Activated CD8-positive, alpha-beta memory T cell treated with anti-CD3 and anti-CD28 coated beads for 36 hours (primary cell): ENCODE measurements around the gene CEND1. TPM values are rescaled to one million over a fixed set of nuclear protein-coding genes. Genes with fewer than 3 reads are reported as not detected.

Experiments used
- CTCF ChIA-PET: fragments of 350-600 bp; sonication (Branson Sonifier 250); formaldehyde crosslinking; loops from one replicate; lab custom pipeline; 2021; ENCODE audit warnings: antibody characterized with exemption; lab: Charles Lee
- POLR2A ChIA-PET: fragments of 350-600 bp; sonication (Branson Sonifier 250); formaldehyde crosslinking; loops from one replicate; lab custom pipeline; 2021; ENCODE audit warnings: antibody characterized with exemption; lab: Charles Lee
- total RNA-seq, 2 experiments: library from RNA; stranded (reverse); gene quantifications; one replicate each; pipeline ENCODE4 v1.2.3, GENCODE V29; 2021

Gene CEND1
- 1 to 10 TPM; 1.3 to 1.4 TPM for total RNA-seq

DNA sequence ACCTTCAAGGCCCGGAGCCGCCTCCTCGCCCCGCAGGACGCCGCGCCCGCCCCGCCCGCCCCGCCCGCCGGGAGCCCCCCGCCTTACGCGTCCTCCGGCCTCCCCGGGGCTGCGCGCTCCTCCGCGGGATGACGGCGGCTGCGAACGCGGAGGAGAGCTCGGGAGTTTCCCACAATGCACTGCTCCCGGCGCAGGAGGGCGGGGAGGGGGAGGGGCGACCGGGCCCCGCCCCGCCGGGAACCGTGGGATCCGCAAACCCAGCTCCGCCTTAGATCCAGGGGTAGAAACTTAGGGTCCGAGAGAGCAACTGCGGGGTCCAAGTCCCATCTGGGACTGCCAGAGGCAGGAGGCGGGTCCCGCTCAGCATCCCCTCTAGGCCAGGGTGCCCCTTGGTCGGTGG lies at the start of gene CEND1:
Gene CEND1 (minus strand): TSS at position 148 of the 400 bp plus-strand sequence. CDS start 1,514 bp downstream, outside the sequence.
- CTCF ChIA-PET = no interaction called here
- POLR2A ChIA-PET = interaction anchor here (0.6 to 1.0 kb wide), 3 partner anchors 13 to 26 kb away, joined by 3 to 4 read pairs (median 3); no protein-coding TSS in a partner anchor

DNA sequence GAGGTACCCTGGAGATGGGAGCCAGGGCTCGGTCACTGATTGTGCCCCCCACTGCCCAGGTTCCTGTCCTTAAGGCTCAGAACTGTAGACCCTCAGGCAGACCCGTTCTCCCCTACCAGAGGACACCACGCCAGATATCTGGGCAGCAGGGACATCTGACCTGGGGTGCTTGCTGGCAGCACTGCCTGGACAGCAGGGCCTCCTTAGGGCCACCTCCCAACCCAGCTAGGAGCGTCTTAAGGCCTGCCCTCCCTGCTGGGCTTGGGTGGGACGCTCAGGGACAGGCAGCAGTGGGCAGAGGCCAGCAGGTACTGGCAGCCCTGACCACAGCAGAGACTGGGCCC lies 49.4 kb upstream of the CEND1 start:
- ChIA-PET CTCF (interaction anchor here (1.1 kb wide), 1 partner anchor 9 kb away, joined by 4 read pairs; no protein-coding TSS in a partner anchor), POLR2A (no interaction called here)

DNA sequence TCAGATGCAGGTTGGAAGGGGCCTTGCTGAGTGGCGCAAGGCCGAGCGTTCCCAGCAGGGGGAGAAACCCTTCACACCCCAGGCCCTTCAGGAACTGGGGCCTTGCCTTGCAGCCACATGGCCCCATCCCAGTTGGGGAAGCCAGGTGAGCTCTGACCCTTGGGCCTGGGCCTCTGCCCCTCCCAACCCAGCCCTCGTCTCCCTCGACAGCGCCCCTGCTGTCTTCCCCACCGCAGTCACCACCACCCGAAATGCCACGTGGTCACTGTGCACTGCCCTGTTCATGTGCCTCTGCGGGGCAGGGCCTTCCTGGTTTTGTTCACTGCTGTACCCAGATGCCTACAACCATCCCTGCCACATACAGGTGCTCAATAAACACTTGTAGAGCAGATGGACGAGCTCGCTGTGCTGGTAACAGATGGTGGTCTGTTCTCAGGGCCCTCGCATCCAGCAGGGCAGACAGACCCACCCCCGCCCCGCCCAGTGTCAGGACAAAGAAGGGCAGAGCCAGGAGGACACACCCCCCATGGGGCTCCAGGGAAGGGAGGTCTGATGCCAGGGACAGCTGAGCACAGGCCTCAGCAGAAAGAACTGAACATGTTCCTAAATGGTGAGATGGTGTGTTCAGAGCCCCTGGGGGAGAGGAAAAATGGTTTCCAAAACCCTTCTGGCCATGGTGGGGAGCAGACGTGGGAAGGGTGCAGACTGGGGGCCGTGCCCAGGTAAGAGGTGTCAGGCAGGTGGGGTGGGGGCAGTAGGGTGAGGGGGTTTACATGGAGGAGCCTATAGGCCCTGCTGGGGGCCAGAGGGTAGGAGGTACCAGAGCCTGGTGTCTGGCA lies 48.8 kb upstream of the CEND1 start:
- POLR2A ChIA-PET = no interaction called here

DNA sequence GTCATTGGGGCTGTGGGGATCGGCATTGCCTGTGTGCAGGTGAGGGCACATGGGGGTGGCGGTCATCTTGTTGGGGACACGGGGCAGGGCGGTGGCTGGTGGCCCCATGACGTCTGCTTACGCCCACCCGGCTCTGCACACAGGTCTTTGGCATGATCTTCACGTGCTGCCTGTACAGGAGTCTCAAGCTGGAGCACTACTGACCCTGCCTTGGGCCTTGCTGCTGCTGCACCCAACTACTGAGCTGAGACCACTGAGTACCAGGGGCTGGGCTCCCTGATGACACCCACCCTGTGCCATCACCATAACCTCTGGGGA lies 48.1 kb upstream of the CEND1 start:
- ChIA-PET POLR2A (no interaction called here), CTCF (interaction anchor here (0.7 to 1.3 kb wide), 3 partner anchors 10 to 150 kb away, joined by 3 to 5 read pairs (median 3); partner anchors contain the start of gene CRACR2B)

More for the DNA sequence above, 48.8 kb upstream of the CEND1 start:
- CTCF ChIA-PET = interaction anchor here (0.7 to 1.3 kb wide), 2 partner anchors 11 to 149 kb away, joined by 3 to 5 read pairs; partner anchors contain the start of gene CRACR2B

DNA sequence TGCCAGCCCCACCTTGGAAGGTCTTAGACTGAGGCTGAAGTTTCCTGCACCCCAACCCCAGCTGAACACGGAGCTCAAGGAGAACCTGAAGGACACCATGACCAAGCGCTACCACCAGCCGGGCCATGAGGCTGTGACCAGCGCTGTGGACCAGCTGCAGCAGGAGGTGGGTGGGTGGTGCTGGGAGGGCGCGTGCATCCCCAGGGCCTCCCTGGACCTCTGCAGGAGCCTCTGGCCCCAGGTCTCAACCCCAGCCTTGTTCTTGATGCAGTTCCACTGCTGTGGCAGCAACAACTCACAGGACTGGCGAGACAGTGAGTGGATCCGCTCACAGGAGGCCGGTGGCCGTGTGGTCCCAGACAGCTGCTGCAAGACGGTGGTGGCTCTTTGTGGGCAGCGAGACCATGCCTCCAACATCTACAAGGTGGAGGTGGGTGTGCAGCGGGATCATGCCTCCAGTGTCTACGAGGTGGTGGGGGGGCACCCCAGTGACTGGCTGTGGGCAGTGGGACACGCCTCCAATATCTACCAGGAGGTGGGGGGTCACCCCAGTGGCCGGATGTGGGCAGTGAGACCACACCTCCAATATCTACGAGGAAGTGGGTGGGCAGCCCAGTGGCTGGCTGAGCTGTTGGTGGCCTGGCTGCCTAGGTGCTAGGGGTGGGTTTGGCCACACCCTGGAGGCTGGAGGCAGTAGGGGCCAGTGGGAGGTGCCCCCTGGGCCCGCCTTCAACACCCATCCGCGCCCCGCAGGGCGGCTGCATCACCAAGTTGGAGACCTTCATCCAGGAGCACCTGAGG lies 47.5 kb upstream of the CEND1 start:
- POLR2A ChIA-PET = interaction anchor here (0.6 kb wide), 1 partner anchor 11 kb away, joined by 3 read pairs; no protein-coding TSS in a partner anchor
- CTCF ChIA-PET = interaction anchor here (0.7 to 1.3 kb wide), 3 partner anchors 10 to 150 kb away, joined by 3 to 5 read pairs (median 3); partner anchors contain the start of gene CRACR2B

DNA sequence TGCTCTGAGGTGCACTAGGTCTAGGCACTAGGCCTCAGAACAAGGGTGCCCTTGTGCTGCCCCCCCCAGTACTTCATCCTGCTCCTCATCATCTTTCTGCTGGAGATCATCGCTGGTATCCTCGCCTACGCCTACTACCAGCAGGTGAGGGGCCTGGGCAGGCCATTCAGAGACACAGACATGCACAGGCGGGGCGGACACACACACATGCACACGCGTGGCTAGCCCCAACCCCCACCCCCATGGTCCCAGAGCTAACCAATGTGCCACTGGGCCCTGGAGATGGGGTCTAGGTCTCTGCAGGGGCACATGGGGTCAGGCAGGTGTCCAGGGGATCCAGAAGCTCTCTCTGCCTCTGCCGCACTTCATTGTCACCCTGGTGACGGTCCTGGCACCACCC lies 46.8 kb upstream of the CEND1 start:
- POLR2A ChIA-PET = interaction anchor here (0.6 kb wide), 1 partner anchor 12 kb away, joined by 3 read pairs; no protein-coding TSS in a partner anchor
- CTCF ChIA-PET = interaction anchor here (0.5 to 1.2 kb wide), 2 partner anchors 12 to 202 kb away, joined by 3 read pairs; no protein-coding TSS in a partner anchor

DNA sequence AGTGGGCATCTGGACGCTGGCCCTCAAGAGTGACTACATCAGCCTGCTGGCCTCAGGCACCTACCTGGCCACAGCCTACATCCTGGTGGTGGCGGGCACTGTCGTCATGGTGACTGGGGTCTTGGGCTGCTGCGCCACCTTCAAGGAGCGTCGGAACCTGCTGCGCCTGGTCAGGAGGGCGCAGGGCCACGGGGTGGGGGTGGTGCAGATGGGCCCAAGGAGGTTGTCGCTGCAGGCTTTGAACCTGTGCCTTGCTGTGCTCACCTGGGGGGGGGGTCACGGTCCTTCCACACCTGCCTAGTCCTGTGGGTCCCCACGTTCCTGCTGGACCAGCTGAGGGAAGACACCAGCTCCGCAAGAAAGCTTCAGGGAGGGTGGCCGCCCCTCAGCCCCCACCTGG lies 46.4 kb upstream of the CEND1 start:
- CTCF ChIA-PET = interaction anchor here (0.5 kb wide), 1 partner anchor 202 kb away, joined by 3 read pairs; no protein-coding TSS in a partner anchor
- POLR2A ChIA-PET = interaction anchor here (0.6 kb wide), 1 partner anchor 204 kb away, joined by 3 read pairs; no protein-coding TSS in a partner anchor

DNA sequence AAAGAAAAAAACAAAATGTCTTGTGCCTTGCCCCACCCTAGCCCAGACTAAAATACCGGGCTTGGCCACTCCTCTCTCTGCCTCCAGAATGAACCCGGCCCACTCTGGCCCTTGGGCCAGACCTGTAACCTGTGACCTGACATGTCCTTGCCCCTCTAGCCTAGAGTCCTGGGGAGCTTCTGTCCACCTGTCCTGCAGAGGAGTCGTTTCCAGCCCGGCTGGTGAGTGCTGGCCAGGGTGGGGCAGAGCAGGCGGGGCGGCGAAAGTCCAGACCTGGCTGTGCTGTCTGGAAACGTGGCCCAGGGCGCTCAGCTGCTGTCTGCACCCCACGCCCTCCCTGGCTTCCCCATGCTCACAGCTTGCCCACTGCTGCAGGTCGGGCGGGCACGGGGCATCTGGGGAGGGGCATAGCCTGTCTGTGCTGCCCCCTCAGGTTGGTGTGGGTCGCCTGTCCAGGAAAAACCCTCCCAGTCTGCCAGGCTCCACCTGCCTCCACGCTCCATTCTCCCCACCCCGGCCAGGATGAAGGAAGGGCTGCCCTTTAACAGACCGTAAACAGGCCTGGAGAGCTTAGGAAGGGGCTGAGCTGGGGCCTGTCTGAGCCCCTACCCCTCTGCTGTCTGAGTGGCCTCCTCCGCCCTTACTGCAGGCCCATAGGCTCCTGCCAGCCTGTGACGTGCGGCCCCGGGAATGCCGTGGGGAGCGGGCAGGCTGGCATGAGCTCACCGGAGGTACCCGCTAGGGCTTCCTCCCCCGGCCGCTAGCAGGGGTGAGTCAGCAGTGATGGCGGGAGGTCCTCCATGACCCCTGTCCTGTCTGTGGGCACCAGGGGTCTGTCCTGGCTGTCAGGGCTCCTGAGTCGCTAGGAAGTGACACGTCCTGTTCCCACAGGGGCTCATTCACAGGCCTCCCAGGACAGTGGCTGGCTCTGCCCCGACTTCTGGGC lies 44.8 kb upstream of the CEND1 start:
- CTCF ChIA-PET = interaction anchor here (1.0 to 1.7 kb wide), 4 partner anchors 8 to 25 kb away, joined by 3 to 8 read pairs (median 4); partner anchors contain the start of genes RPLP2 and TSPAN4
- POLR2A ChIA-PET = interaction anchor here (1.6 kb wide), 1 partner anchor 8 kb away, joined by 5 read pairs; the partner anchor contains the start of gene TSPAN4

DNA sequence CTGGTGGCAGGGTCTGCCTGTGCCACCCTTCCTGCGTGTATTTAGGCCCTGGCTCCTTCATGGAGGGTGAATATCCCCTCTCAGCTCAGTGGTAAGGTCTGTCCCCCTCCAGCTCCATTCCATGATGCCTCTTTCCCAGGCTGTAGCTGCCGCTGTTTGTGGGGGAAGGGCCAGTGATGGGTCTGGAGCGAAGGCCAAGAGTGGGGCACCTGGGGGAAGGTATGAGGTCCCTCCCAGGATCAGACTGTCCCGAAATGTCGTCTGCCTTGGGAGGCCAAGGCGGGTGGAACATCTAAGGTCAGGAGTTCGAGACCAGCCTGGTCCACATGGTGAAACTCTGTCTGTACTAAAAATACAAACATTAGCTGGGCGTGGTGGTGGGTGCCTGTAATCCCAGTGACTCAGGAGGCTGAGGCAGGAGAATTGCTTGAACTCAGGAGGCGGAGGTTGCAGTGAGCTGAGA lies 44.0 kb upstream of the CEND1 start:
- CTCF ChIA-PET = interaction anchor here (0.5 to 1.7 kb wide), 4 partner anchors 9 to 50 kb away, joined by 3 to 8 read pairs (median 4); partner anchors contain the start of gene TSPAN4
- POLR2A ChIA-PET = interaction anchor here (0.7 to 1.6 kb wide), 2 partner anchors 9 to 129 kb away, joined by 5 to 9 read pairs; partner anchors contain the start of gene TSPAN4

DNA sequence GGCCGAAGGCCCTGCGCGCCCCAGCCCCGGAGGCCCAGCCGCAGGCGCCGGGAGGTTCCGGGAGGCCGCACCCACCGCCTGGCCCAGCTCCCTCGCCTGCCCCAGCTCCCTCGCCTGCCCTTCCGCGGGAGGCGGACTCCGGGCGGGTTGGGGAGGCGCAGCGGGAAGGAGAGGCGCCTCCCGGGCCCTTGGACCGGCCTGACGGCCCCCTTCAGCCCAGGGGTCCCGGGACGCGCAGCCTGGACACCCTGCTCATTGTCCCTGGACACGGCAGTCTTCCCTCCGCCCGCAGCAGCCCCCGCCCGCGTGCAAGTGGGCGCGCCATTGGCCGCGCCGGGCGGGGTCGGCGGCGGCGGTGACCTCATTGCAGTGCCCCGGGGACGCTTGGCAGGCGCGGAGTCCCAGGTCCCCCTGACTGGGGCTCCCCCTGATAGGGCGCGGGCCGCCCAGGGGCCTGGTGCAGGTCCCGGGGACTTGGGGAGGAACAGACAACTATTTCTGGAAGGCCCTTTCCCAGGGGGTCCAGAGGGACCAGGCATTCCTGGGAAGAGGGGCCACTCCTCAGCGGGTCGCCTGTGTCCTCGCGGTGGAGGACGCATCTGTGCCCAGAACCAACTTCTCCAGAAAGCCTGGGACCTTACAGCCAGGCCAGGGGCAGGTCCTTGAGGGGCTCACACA lies 43.4 kb upstream of the CEND1 start:
- ChIA-PET CTCF (interaction anchor here (0.5 to 1.7 kb wide), 5 partner anchors 8 to 50 kb away, joined by 3 to 8 read pairs (median 3); no protein-coding TSS in a partner anchor), POLR2A (interaction anchor here (0.6 to 2.5 kb wide), 4 partner anchors 10 to 128 kb away, joined by 3 to 13 read pairs (median 7); partner anchors contain the start of genes PNPLA2 and TSPAN4)

DNA sequence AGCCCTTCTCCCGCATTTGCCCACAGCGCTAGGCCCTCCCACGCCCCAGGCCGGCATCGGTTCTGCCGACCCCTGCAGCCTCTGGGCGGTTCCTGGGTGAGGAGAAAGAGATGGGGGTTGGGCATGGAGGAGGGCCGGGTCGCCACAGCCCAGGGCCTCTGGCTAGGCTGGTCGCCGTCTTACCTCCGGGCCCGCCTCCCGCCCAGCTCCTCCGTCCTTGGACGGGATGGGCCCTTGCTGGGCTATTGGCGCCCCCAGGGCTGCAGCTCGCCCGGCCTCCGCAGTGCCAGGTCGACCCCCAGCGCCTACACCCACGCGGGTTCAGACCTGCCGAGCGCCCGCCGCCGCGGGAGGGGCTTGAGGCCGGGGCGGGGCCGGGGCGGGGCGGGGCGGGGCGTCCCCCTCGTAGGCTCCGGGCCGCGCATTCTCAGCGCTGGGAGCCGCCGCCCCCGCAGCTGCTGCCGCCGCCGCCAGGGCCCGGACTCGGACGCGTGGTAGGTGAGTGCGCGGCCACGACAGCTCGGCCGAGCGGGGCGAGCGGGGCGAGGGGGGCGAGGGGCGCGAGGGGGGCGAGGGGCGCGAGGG lies 42.7 kb upstream of the CEND1 start, which contains the start of gene CD151:
Gene CD151 (plus strand): TSS at position 424 of the 585 bp plus-strand sequence. CDS start 3,118 bp downstream, outside the sequence.
- POLR2A ChIA-PET = interaction anchor here (0.6 to 2.5 kb wide), 3 partner anchors 13 to 77 kb away, joined by 3 to 13 read pairs (median 3); partner anchors contain the start of genes CHID1 and PNPLA2
- CTCF ChIA-PET = interaction anchor here (1.0 to 2.3 kb wide), 3 partner anchors 8 to 34 kb away, joined by 3 to 6 read pairs (median 3); partner anchors contain the start of genes POLR2L and TSPAN4

DNA sequence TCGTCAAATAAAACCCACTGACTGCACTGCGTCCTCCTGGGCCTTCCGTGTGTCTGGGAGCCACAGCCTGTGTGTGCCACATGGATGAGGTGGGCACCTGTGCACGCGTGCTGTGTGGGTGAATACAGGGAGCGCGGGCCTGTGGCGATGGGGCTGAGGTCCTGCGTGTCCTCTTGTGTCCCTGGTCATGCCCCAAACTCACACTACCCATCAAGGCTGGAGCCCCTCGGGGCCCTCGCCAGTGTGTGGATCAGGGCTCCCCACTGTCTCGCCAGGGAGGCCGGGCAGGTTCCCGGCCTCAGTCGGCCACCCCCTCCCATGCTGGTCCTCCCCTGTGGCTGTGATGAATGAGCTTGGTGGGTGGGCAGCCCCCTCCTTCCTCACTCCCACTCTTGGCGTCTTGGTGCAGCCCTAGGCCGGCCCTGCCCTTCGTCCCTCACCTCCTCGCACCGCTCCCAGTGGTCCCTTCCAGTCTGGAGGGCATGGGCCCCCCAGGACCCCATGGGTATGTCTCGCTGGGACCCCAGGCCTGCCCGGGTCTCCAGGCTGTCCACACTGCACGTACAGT lies 42.2 kb upstream of the CEND1 start:
- CTCF ChIA-PET = interaction anchor here (1.0 to 2.3 kb wide), 5 partner anchors 9 to 219 kb away, joined by 3 to 6 read pairs (median 3); partner anchors contain the start of genes POLR2L and TSPAN4
- POLR2A ChIA-PET = interaction anchor here (0.6 to 2.5 kb wide), 4 partner anchors 9 to 78 kb away, joined by 3 to 13 read pairs (median 5); partner anchors contain the start of genes CHID1 and PNPLA2

DNA sequence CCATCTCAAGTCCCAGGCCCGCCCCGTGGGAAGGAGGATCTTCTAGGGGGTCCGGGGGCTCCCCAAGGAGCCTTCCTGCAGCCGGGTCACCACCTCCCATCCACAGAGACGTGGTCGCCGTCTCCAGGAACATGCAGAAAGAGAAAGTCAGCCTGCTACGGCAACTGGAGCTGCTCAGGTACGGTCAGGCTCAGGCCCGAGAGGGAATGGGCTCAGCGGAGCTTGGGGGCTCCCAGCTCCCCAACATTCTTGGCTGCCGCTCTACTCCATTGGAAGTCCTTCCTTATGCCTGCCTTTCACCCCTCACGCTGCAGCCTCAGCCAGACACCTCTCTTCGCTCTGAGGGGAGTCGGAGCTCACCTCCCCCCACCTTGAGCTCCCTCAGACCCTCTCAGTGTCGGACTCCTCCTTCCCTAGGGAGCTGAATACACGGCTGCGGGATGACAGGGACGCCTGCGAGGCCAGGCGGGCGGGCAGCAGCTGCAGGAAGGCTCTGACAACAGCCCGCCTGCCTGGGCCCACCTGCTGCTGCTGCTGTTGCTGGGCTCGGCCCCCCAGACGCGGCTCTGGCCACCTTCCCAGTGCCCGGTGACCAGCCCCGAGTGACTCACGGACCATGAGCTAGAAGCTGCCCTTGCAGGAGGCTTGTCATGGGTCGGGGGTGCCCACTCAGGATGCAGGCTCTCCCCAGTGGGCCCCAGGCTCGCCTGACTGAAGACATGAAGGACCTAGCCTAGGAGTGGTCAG lies 41.4 kb upstream of the CEND1 start:
- POLR2A ChIA-PET = interaction anchor here (1.5 to 2.5 kb wide), 4 partner anchors 10 to 22 kb away, joined by 4 to 13 read pairs (median 8); partner anchors contain the start of gene PNPLA2
- CTCF ChIA-PET = interaction anchor here (1.1 to 2.3 kb wide), 4 partner anchors 12 to 220 kb away, joined by 3 to 6 read pairs (median 4); partner anchors contain the start of genes POLR2L and TSPAN4

DNA sequence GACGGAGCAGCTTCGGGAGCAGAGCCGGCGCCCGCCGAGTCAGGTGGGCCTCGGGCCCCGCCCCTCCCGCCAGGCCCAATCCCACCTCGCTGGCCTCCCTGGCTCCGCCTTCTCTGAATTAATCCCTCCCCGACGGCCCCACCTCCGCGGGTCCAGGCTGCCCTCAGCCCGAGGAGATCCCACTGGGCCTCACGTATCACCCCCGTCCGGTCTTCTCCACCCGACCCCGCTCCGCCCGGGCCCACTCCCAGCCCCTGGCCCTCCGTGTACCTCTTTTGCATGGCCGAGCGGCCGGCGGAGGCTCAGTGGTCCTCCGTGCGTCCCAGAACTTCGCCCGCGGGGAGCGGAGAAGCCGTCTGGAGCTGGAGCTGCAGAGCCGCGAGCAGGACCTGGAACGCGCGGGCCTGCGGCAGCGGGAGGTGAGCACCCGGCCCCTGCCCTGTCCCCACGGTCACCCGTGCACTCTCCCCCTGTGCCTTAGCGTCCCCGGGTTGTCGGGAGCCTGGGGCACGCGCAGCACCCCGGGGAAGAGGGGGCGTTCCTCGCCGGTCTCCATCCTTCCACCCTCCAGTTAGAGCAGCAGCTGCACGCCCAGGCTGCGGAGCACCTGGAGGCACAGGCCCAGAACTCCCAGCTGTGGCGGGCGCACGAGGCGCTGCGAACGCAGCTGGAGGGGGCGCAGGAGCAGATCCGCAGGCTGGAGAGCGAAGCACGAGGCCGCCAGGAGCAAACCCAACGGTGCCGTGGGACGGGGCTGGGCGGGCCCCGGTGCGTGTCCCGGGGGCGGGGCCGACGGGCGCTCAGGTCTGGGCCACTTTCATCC lies 40.6 kb upstream of the CEND1 start:
- CTCF ChIA-PET = interaction anchor here (0.6 to 2.3 kb wide), 5 partner anchors 10 to 221 kb away, joined by 3 to 7 read pairs (median 4); partner anchors contain the start of genes POLR2L and TSPAN4
- POLR2A ChIA-PET = interaction anchor here (1.5 to 1.7 kb wide), 3 partner anchors 10 to 22 kb away, joined by 4 to 9 read pairs (median 6); partner anchors contain the start of gene PNPLA2
